ENCODE measurements around the gene ID1.

Gene ID1

GRCh38 chr20:31605031-31605901, at the start of gene ID1:
Gene ID1, plus strand, starts transcription at chr20:31605289. Its CDS starts 99 bp downstream, at chr20:31605388.
- DNase-seq, result peak; percentile 93

- no peak for DNase-seq
Observed at GRCh38 chr20:31559704-31560093, 45.4 kb upstream of the ID1 start.

GRCh38 chr20:31560094-31560745, 44.9 kb upstream of the ID1 start:
- peak; percentile 56 for DNase-seq

GRCh38 chr20:31560746-31561598, 44.1 kb upstream of the ID1 start:
- no peak for DNase-seq

- DNase-seq, result no peak
Observed at GRCh38 chr20:31562241-31562640, 42.8 kb upstream of the ID1 start.

GRCh38 chr20:31564284-31564683, 40.8 kb upstream of the ID1 start:
- no peak for DNase-seq

GRCh38 chr20:31565699-31566318, 39.3 kb upstream of the ID1 start:
- no peak for DNase-seq

GRCh38 chr20:31566319-31566657, 38.8 kb upstream of the ID1 start:
- DNase-seq, result no peak

GRCh38 chr20:31566658-31567379, 38.3 kb upstream of the ID1 start:
- peak; percentile 82 for DNase-seq

- no peak for DNase-seq
Observed at GRCh38 chr20:31567380-31567720, 37.7 kb upstream of the ID1 start.

- no peak for DNase-seq
Observed at GRCh38 chr20:31568041-31568731, 36.9 kb upstream of the ID1 start.

- DNase-seq, result no peak
Observed at GRCh38 chr20:31568773-31569162, 36.3 kb upstream of the ID1 start.

- peak; percentile 9 for DNase-seq
Observed at GRCh38 chr20:31569163-31570020, 35.7 kb upstream of the ID1 start.

- DNase-seq, result no peak
Observed at GRCh38 chr20:31570021-31570463, 35.0 kb upstream of the ID1 start.

- peak; percentile 59 for DNase-seq
Observed at GRCh38 chr20:31570735-31571617, 34.1 kb upstream of the ID1 start.

GRCh38 chr20:31572042-31572700, 32.9 kb upstream of the ID1 start:
- peak; percentile 65 for DNase-seq

- peak; percentile 100 for DNase-seq
Observed at GRCh38 chr20:31572701-31573554, 32.2 kb upstream of the ID1 start.

All from NCI-H774 (cell line).